ENCODE data around the gene SMIM34.
"Not testable (repeated sequence)": the region's sequence is repeated elsewhere in the genome, so short reads cannot be mapped to it uniquely, and the experiment has no call there.

SMIM34 gene

DNA sequence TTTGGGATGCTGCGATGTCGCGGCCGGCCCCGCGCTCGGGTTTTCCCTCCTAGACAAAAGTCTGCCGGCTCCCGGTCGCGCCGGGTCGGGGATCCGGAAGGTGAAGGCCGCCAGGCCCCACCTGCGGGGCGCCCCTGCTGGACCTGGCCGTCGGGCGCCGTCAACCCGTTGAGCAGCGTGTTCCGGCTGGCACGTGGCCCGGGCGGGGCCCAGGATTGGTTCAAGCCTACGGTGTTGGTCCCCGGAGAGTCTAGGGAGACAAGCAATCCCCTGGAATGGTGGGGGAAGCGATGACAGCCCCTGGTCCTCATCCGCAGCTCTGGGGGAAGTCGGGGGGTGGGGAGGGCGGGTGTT lies 48.2 kb downstream of the SMIM34 start:
- not testable (repeated sequence) for H3K4ac ChIP-seq (ENCODE audit: low read length); H2BK120ac ChIP-seq (ENCODE audit: low read depth, low read length); DNase-seq (ENCODE audit: low spot score); H4K8ac ChIP-seq (ENCODE audit: low read depth, low read length); H2BK15ac ChIP-seq (ENCODE audit: low read length); H4K91ac ChIP-seq (ENCODE audit: low read depth, low read length, poor library complexity); H2BK12ac ChIP-seq (ENCODE audit: low read length); H3K79me1 ChIP-seq (ENCODE audit: low read depth, low read length); H3K4me1 ChIP-seq (ENCODE audit: control insufficient read depth in 2 of 2, insufficient read depth in 1 of 2, low read depth in 1 of 2, low read length in 2 of 2); H3K14ac ChIP-seq (ENCODE audit: low read length); H3K36me3 ChIP-seq (replicated peaks in 1 of 2; ENCODE audit: control insufficient read depth in 2 of 2, insufficient read depth in 2 of 2, low read length in 2 of 2); H2AFZ ChIP-seq (ENCODE audit: low read length); H3K18ac ChIP-seq (ENCODE audit: low read length); H3K4me2 ChIP-seq (ENCODE audit: insufficient read depth, low read length, poor library complexity, severe bottlenecking); H3K23ac ChIP-seq (ENCODE audit: low read depth, low read length, poor library complexity); H3K4me3 ChIP-seq (ENCODE audit: low read length in 2 of 2); H3K9ac ChIP-seq (ENCODE audit: low read depth, low read length, poor library complexity); H3K9me3 ChIP-seq (replicated peaks in 1 of 2; ENCODE audit: control insufficient read depth in 2 of 2, insufficient read depth in 1 of 2, low read depth in 1 of 2, low read length in 2 of 2); H3K27ac ChIP-seq (replicated peaks; ENCODE audit: low read length); H3K27me3 ChIP-seq (ENCODE audit: control insufficient read depth in 3 of 3, insufficient read depth in 3 of 3, low read depth in 1 of 3, low read length in 3 of 3); H2AK5ac ChIP-seq (ENCODE audit: low read depth, low read length); H2BK5ac ChIP-seq (ENCODE audit: low read length)
- no CpG with 5 or more reads among the region's 33 CpGs for WGBS, 2 donors (ENCODE audit: extremely low coverage in 2 of 2, insufficient read length in 2 of 2, insufficient replicate concordance in 1 of 2)

DNA sequence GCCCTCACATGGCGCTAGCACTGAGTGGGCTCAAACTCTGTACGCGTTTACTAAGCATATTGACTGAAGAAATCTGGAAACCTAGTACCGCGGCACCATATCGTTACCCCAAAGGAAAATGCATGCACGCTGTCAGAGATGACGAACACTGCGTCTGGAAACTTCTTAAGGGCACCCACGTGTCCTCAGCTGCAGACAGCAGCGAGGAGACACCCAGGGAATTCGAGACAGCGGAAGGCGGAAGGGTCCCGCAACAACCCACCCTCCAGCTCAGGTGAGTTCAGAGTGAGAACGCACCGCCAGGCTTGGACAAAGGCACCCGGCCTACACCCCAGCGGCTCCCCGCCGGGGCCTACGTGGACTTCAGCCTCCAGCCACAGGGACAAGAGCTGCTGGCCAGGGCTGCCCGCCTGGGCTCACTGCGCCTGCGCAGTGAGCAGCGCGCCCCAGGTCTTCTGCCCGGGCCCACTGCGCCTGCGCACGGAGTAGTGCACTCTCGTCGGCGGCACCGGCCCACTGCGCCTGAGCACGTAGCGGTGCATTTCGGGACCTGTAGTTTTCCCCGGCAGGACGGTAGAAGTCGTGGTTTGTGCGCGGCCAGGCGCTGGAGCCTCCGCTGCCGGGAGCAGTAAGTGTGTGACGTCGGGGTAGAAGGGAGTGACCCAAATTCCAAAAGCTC lies 48.7 kb downstream of the SMIM34 start, which contains the start of gene SMIM11:
TSS of gene SMIM11 (plus strand) at position 568 of the 679 bp plus-strand sequence. CDS start 3,998 bp downstream, outside the sequence.
- not testable (repeated sequence) for H2BK15ac ChIP-seq (ENCODE audit: low read length); H3K18ac ChIP-seq (ENCODE audit: low read length); H3K4me1 ChIP-seq (ENCODE audit: control insufficient read depth in 2 of 2, insufficient read depth in 1 of 2, low read depth in 1 of 2, low read length in 2 of 2); H3K79me1 ChIP-seq (ENCODE audit: low read depth, low read length); H3K4me2 ChIP-seq (ENCODE audit: insufficient read depth, low read length, poor library complexity, severe bottlenecking); H3K4me3 ChIP-seq (ENCODE audit: low read length in 2 of 2); H2BK5ac ChIP-seq (ENCODE audit: low read length); H3K14ac ChIP-seq (ENCODE audit: low read length); H2AFZ ChIP-seq (ENCODE audit: low read length); H2AK5ac ChIP-seq (ENCODE audit: low read depth, low read length); DNase-seq (ENCODE audit: low spot score); H3K27ac ChIP-seq (replicated peaks; ENCODE audit: low read length); H2BK12ac ChIP-seq (ENCODE audit: low read length); H3K36me3 ChIP-seq (replicated peaks in 1 of 2; ENCODE audit: control insufficient read depth in 2 of 2, insufficient read depth in 2 of 2, low read length in 2 of 2); H3K9me3 ChIP-seq (replicated peaks in 1 of 2; ENCODE audit: control insufficient read depth in 2 of 2, insufficient read depth in 1 of 2, low read depth in 1 of 2, low read length in 2 of 2); H3K27me3 ChIP-seq (ENCODE audit: control insufficient read depth in 3 of 3, insufficient read depth in 3 of 3, low read depth in 1 of 3, low read length in 3 of 3); H2BK120ac ChIP-seq (ENCODE audit: low read depth, low read length); H4K91ac ChIP-seq (ENCODE audit: low read depth, low read length, poor library complexity); H3K4ac ChIP-seq (ENCODE audit: low read length); H3K9ac ChIP-seq (ENCODE audit: low read depth, low read length, poor library complexity); H4K8ac ChIP-seq (ENCODE audit: low read depth, low read length); H3K23ac ChIP-seq (ENCODE audit: low read depth, low read length, poor library complexity)
- WGBS, 2 donors (ENCODE audit: extremely low coverage in 2 of 2, insufficient read length in 2 of 2, insufficient replicate concordance in 1 of 2) = no CpG with 5 or more reads among the region's 49 CpGs

DNA sequence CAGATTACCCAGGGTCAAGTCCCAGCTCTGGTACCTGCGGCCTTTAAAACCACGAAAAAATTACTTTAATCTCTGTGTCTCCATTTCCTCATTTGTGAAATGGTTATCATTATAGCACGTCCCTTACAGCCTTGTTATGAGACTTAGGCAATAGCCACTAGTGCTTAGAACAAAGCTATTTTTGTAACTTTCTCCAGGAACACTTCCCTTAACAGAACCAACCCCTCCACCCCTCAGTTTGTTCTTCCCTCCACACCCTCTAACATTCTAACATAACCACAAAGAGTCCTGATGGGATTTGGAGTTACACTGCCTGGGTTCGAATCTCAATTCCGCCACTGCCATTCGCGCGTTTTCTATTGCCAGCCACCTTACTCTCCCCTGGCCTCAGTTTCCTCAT lies 49.3 kb downstream of the SMIM34 start:
- H3K27ac ChIP-seq (replicated peaks; ENCODE audit: low read length); DNase-seq (ENCODE audit: low spot score); H2AK5ac ChIP-seq (ENCODE audit: low read depth, low read length); H3K4me1 ChIP-seq (ENCODE audit: control insufficient read depth in 2 of 2, insufficient read depth in 1 of 2, low read depth in 1 of 2, low read length in 2 of 2); H3K14ac ChIP-seq (ENCODE audit: low read length); H3K27me3 ChIP-seq (ENCODE audit: control insufficient read depth in 3 of 3, insufficient read depth in 3 of 3, low read depth in 1 of 3, low read length in 3 of 3); H3K36me3 ChIP-seq (replicated peaks in 1 of 2; ENCODE audit: control insufficient read depth in 2 of 2, insufficient read depth in 2 of 2, low read length in 2 of 2); H3K23ac ChIP-seq (ENCODE audit: low read depth, low read length, poor library complexity); H3K9ac ChIP-seq (ENCODE audit: low read depth, low read length, poor library complexity); H3K4ac ChIP-seq (ENCODE audit: low read length); H2BK5ac ChIP-seq (ENCODE audit: low read length); H2BK12ac ChIP-seq (ENCODE audit: low read length); H3K18ac ChIP-seq (ENCODE audit: low read length); H4K91ac ChIP-seq (ENCODE audit: low read depth, low read length, poor library complexity); H3K79me1 ChIP-seq (ENCODE audit: low read depth, low read length); H3K4me2 ChIP-seq (ENCODE audit: insufficient read depth, low read length, poor library complexity, severe bottlenecking); H3K4me3 ChIP-seq (ENCODE audit: low read length in 2 of 2); H2BK120ac ChIP-seq (ENCODE audit: low read depth, low read length); H3K9me3 ChIP-seq (replicated peaks in 1 of 2; ENCODE audit: control insufficient read depth in 2 of 2, insufficient read depth in 1 of 2, low read depth in 1 of 2, low read length in 2 of 2); H2AFZ ChIP-seq (ENCODE audit: low read length); H2BK15ac ChIP-seq (ENCODE audit: low read length); H4K8ac ChIP-seq (ENCODE audit: low read depth, low read length): not testable (repeated sequence)
- WGBS, 2 donors (ENCODE audit: extremely low coverage in 2 of 2, insufficient read length in 2 of 2, insufficient replicate concordance in 1 of 2) = no CpG with 5 or more reads among the region's 8 CpGs

DNA sequence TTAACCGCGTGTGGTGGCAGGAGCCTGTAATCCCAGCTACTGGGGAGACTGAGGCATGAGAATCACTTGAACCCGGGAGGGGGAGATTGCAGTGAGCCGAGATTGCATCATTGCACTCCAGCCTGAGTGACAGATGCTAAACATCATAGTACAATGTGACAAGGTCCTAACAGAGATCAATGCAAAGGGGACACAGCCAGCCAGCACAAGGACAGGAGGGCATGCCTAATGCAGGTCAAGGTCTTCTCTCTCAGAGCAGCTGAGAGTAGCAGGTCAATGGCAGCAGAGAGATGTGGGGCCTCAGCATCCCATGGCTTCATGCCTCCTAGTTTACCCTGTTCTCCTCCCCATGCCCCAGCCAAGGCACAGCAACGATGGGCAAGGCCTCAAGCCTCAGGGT lies 51.4 kb downstream of the SMIM34 start:
- no peaks in the 10 kb centered on the region for H3K36me3 ChIP-seq (replicated peaks in 1 of 2; ENCODE audit: control insufficient read depth in 2 of 2, insufficient read depth in 2 of 2, low read length in 2 of 2)
- no peak overlapping the region for H3K4me3 ChIP-seq (ENCODE audit: low read length in 2 of 2)
- no peak overlapping the region for H2BK120ac ChIP-seq (ENCODE audit: low read depth, low read length)
- peak overlapping the region; percentile 35 for H3K18ac ChIP-seq (ENCODE audit: low read length)
- no peaks in the 10 kb centered on the region for H3K9me3 ChIP-seq (replicated peaks in 1 of 2; ENCODE audit: control insufficient read depth in 2 of 2, insufficient read depth in 1 of 2, low read depth in 1 of 2, low read length in 2 of 2)
- no peak overlapping the region for H3K27ac ChIP-seq (replicated peaks; ENCODE audit: low read length)
- H2BK5ac ChIP-seq (ENCODE audit: low read length) = no peak overlapping the region
- no peak overlapping the region for H3K14ac ChIP-seq (ENCODE audit: low read length)
- no peak overlapping the region for H4K8ac ChIP-seq (ENCODE audit: low read depth, low read length)
- H2AK5ac ChIP-seq (ENCODE audit: low read depth, low read length) = no peak overlapping the region
- no peak overlapping the region for H3K4ac ChIP-seq (ENCODE audit: low read length)
- peaks cover 2 to 3% of the 10 kb centered on the region in 2 donors for H3K4me1 ChIP-seq (ENCODE audit: control insufficient read depth in 2 of 2, insufficient read depth in 1 of 2, low read depth in 1 of 2, low read length in 2 of 2)
- H3K27me3 ChIP-seq (ENCODE audit: control insufficient read depth in 3 of 3, insufficient read depth in 3 of 3, low read depth in 1 of 3, low read length in 3 of 3) = no peaks in the 10 kb centered on the region
- H2BK15ac ChIP-seq (ENCODE audit: low read length) = no peak overlapping the region
- H2BK12ac ChIP-seq (ENCODE audit: low read length) = no peak overlapping the region
- H3K9ac ChIP-seq (ENCODE audit: low read depth, low read length, poor library complexity) = no peak overlapping the region
- H4K91ac ChIP-seq (ENCODE audit: low read depth, low read length, poor library complexity) = no peak overlapping the region
- no peak overlapping the region for H3K4me2 ChIP-seq (ENCODE audit: insufficient read depth, low read length, poor library complexity, severe bottlenecking)
- H3K23ac ChIP-seq (ENCODE audit: low read depth, low read length, poor library complexity) = peak overlapping the region; percentile 52
- no peak overlapping the region for H2AFZ ChIP-seq (ENCODE audit: low read length)
- DNase-seq (ENCODE audit: low spot score) = no peak
- H3K79me1 ChIP-seq (ENCODE audit: low read depth, low read length) = no peaks in the 10 kb centered on the region
- no CpG with 5 or more reads among the region's 5 CpGs for WGBS, 2 donors (ENCODE audit: extremely low coverage in 2 of 2, insufficient read length in 2 of 2, insufficient replicate concordance in 1 of 2)

All from neuronal stem cell (in vitro differentiated cells).